ENCODE measurements around the gene LIN9. TPM values are rescaled to one million over a fixed set of nuclear protein-coding genes. Genes with fewer than 3 reads are reported as not detected.

LIN9 gene
- total and polyA plus RNA-seq, 2 of the 13 experiments (the other 11 are each of a cell fraction or from before 2014, with no cell fraction given), result 3.0 to 10.0 TPM

- ATAC-seq, result no peak
- H3K27me3 ChIP-seq (ENCODE audit: control insufficient read depth in 1 of 2, insufficient read depth in 2 of 2, low read length in 2 of 2), result no peaks in the 10 kb centered on the region; a peak in 1 of 5 replicates
- peaks cover 10% of the 10 kb centered on the region for H3K4me1 ChIP-seq (ENCODE audit: insufficient read depth, low read length)
- no peak overlapping the region for H3K4me3 ChIP-seq (replicated peaks in 1 of 3; ENCODE audit: insufficient read depth in 1 of 3, low read depth in 2 of 3, low read length in 3 of 3)
- no peaks in the 10 kb centered on the region for H3K79me2 ChIP-seq (ENCODE audit: insufficient read depth, low read length)
- H3K4me2 ChIP-seq (ENCODE audit: low read depth, low read length), result no peak overlapping the region
- POLR2A ChIA-PET, result no interaction called here
- 10% methylated on average over 8 of the region's 8 CpGs for WGBS (ENCODE audit: low lambda C conversion rate)
- intact Hi-C loops (cut with micrococcal nuclease; ENCODE audit: unreplicated experiment) (no loop called here), in situ Hi-C loops (cut with HindIII; ENCODE audit: extremely low pct_ligation_motif_present, low pct_unique_long_range_greater_than_20kb) (loop anchor here (10.0 kb wide), 1 partner anchor 213 kb away; no protein-coding TSS in a partner anchor)
- no peak overlapping the region for H2AFZ ChIP-seq (ENCODE audit: low read length)
- no peak overlapping the region for H3K27ac ChIP-seq (ENCODE audit: extremely low read length, insufficient read depth, low read length)
- CTCF ChIA-PET (ENCODE audit: low intra/inter-chr PET ratio, low total read pairs), result no interaction called here
- BruUV-seq (replicated peaks), result no TSS peak
- peaks cover 8% of the 10 kb centered on the region for H3K9me3 ChIP-seq (ENCODE audit: low read length)
- no peak overlapping the region for H3K9ac ChIP-seq (ENCODE audit: insufficient read depth, low read depth, low read length)
- DNase-seq (ENCODE audit: low spot score), result no peak
- no peak for FAIRE-seq
- H4K20me1 ChIP-seq (ENCODE audit: insufficient read depth, low read length), result no peaks in the 10 kb centered on the region
- no peaks in the 10 kb centered on the region for H3K36me3 ChIP-seq (replicated peaks in 1 of 2; ENCODE audit: control insufficient read depth in 1 of 2, insufficient read depth in 2 of 2, low read length in 2 of 2)
- TF ChIP-seq ZNF577 (CRISPR knock-in tag; IDR thresholded peaks at IDR 0.05; ENCODE audit: borderline replicate concordance, low read depth) (no peak), PBX3 (CRISPR knock-in tag; IDR thresholded peaks at IDR 0.05; ENCODE audit: borderline replicate concordance) (no peak), ZBTB21 (CRISPR knock-in tag; IDR thresholded peaks at IDR 0.05) (no peak), REST (IDR thresholded peaks at IDR 0.05; ENCODE audit: borderline replicate concordance in 1 of 2, low read depth in 1 of 2, low read length in 2 of 2) (no peak), TMF1 (CRISPR knock-in tag; IDR thresholded peaks at IDR 0.05; ENCODE audit: low read depth) (no peak), NR3C1 (CRISPR knock-in tag; IDR thresholded peaks at IDR 0.05) (no peak), ZNF552 (CRISPR knock-in tag; IDR thresholded peaks at IDR 0.05; ENCODE audit: borderline replicate concordance) (no peak), TOE1 (CRISPR knock-in tag; IDR thresholded peaks at IDR 0.05) (no peak), ZNF329 (CRISPR knock-in tag; IDR thresholded peaks at IDR 0.05; ENCODE audit: low read depth) (no peak), POGK (CRISPR knock-in tag; conservative IDR thresholded peaks at IDR 0.05) (no peak), EED (CRISPR knock-in tag; IDR thresholded peaks at IDR 0.05) (no peak), POLR2A (IDR thresholded peaks at IDR 0.05; ENCODE audit: insufficient read depth in 1 of 2, low read depth in 2 of 2, low read length in 2 of 2) (no peak), RBFOX2 (IDR thresholded peaks at IDR 0.05; ENCODE audit: low read depth, low read length) (no peak), ZSCAN5A (CRISPR knock-in tag; IDR thresholded peaks at IDR 0.05; ENCODE audit: borderline replicate concordance) (no peak), MIER2 (CRISPR knock-in tag; IDR thresholded peaks at IDR 0.05) (no peak), ZNF891 (CRISPR knock-in tag; IDR thresholded peaks at IDR 0.05) (no peak), ZNF101 (CRISPR knock-in tag; IDR thresholded peaks at IDR 0.05; ENCODE audit: borderline replicate concordance, low read depth) (no peak), KMT2A (CRISPR knock-in tag; IDR thresholded peaks at IDR 0.05) (no peak)
These were observed 28.4 kb upstream of the LIN9 start for GRCh38 chr1:226337276-226337875.
